ENCODE data around the gene FBXW5.

The FBXW5 gene

GRCh38 chr9:136963341-136963740 lies 18.8 kb upstream of the FBXW5 start:
- TF ChIP-seq SIN3A (IDR thresholded peaks at IDR 0.05; ENCODE audit: borderline replicate concordance, insufficient read depth, low read length) (no peak), POLR2AphosphoS5 (IDR thresholded peaks at IDR 0.05; ENCODE audit: low read depth, low read length) (no peak), FOXP2 (optimal IDR thresholded peaks at IDR 0.05; ENCODE audit: borderline replicate concordance, extremely low read depth, extremely low read length, insufficient read depth) (no peak), TAF1 (IDR thresholded peaks at IDR 0.05; ENCODE audit: borderline replicate concordance, insufficient read depth, low read length) (no peak), REST (IDR thresholded peaks at IDR 0.05; ENCODE audit: insufficient read depth in 1 of 2, low read depth in 2 of 2, low read length in 2 of 2) (no peak)

GRCh38 chr9:136962701-136963248 lies 18.2 kb upstream of the FBXW5 start:
- TF ChIP-seq REST (IDR thresholded peaks at IDR 0.05; ENCODE audit: insufficient read depth in 1 of 2, low read depth in 2 of 2, low read length in 2 of 2) (no peak), FOXP2 (optimal IDR thresholded peaks at IDR 0.05; ENCODE audit: borderline replicate concordance, extremely low read depth, extremely low read length, insufficient read depth) (no peak), SIN3A (IDR thresholded peaks at IDR 0.05; ENCODE audit: borderline replicate concordance, insufficient read depth, low read length) (no peak), TAF1 (IDR thresholded peaks at IDR 0.05; ENCODE audit: borderline replicate concordance, insufficient read depth, low read length) (no peak), POLR2AphosphoS5 (IDR thresholded peaks at IDR 0.05; ENCODE audit: low read depth, low read length) (no peak)

GRCh38 chr9:136962163-136962562 lies 17.6 kb upstream of the FBXW5 start:
- TF ChIP-seq REST (IDR thresholded peaks at IDR 0.05; ENCODE audit: insufficient read depth in 1 of 2, low read depth in 2 of 2, low read length in 2 of 2), result no peak
- no peak for TF ChIP-seq TAF1 (IDR thresholded peaks at IDR 0.05; ENCODE audit: borderline replicate concordance, insufficient read depth, low read length)
- TF ChIP-seq FOXP2 (optimal IDR thresholded peaks at IDR 0.05; ENCODE audit: borderline replicate concordance, extremely low read depth, extremely low read length, insufficient read depth), result no peak
- TF ChIP-seq SIN3A (IDR thresholded peaks at IDR 0.05; ENCODE audit: borderline replicate concordance, insufficient read depth, low read length), result no peak
- TF ChIP-seq POLR2AphosphoS5 (IDR thresholded peaks at IDR 0.05; ENCODE audit: low read depth, low read length), result no peak

GRCh38 chr9:136961279-136962065 lies 16.9 kb upstream of the FBXW5 start:
- TF ChIP-seq POLR2AphosphoS5 (IDR thresholded peaks at IDR 0.05; ENCODE audit: low read depth, low read length), result no peak
- TF ChIP-seq TAF1 (IDR thresholded peaks at IDR 0.05; ENCODE audit: borderline replicate concordance, insufficient read depth, low read length), result no peak
- no peak for TF ChIP-seq REST (IDR thresholded peaks at IDR 0.05; ENCODE audit: insufficient read depth in 1 of 2, low read depth in 2 of 2, low read length in 2 of 2)
- TF ChIP-seq FOXP2 (optimal IDR thresholded peaks at IDR 0.05; ENCODE audit: borderline replicate concordance, extremely low read depth, extremely low read length, insufficient read depth), result no peak
- TF ChIP-seq SIN3A (IDR thresholded peaks at IDR 0.05; ENCODE audit: borderline replicate concordance, insufficient read depth, low read length), result no peak
